NCI-H82 (cell line): Measurements from ENCODE around the gene C10orf62.
"Not testable (repeated sequence)": the region's sequence is repeated elsewhere in the genome, so short reads cannot be mapped to it uniquely, and the experiment has no call there.

ENCODE experiments used
- DNase-seq: peaks from one replicate; lab custom pipeline; 2025; lab: John Stamatoyannopoulos, UW

The C10orf62 gene

DNA sequence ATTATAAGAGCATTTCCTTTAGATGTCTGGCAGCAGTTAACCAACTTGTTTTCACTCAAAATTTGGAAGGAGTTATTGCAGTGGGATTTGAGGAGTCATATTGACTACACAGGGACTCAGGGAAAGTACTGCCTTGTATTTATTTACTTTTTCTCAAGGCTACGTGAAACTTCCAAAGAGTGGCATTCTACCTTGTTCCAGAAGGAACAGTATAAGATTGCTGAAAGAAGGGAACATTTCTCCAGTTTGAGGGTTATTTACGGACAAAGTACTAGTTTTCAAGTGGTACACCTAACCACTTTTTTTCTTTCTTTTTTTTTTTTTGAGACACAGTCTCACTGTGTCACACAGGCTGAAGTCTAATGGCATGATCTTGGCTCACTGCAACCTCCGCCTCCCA, 38.7 kb downstream of the C10orf62 start:
- DNase-seq = no peak

GRCh38 chr10:97629289-97629688, 39.8 kb downstream of the C10orf62 start:
- no peak for DNase-seq

GRCh38 chr10:97631098-97631497, 41.6 kb downstream of the C10orf62 start:
- DNase-seq = no peak

DNA sequence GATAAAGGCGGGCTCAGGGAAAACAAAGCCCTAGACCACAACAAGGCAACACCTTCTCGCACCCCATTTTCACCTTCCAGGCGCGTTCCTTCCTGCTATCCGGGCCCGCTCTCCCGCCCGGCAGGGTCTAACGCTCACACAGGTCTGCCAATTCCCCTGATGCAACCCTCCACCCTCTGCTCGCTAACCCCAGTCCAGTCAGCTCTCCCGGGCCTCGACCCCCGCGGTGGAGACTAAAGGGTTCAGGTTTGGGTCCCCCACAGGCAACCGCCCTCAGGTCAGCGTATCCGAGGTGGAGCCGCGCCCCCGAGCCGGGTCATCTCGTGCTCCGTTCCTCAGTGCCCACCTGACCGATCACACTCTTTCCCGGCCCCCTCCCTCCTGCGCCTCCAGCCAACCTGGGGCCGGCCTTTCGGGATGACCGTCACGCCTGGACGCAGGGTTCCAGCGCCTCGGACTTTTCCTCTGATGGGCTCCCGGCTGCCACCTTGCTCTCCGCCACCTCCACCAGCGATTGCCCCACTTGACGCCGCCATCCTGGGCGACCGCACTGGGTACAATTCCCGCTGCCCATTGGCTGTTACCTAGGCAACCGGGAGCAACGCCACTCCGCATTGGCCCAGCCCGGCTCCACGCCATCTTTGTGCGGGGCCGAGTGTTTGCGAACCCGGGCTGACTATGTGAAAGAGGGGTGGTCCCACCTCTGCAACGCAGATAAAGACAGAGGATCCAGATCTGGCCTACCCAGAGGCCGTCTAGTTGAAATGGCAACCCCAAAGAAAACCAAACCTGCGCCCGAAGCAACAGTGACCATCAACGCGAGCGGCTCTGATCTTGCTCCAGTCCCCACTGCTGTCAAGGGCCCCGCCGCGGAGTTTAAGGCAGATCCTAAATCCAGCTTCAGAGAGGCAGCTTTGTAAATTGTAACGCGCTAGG, 43.7 kb downstream of the C10orf62 start, which contains the start of gene MORN4:
Gene MORN4, minus strand, starts transcription at position 552 of the 936 bp plus-strand sequence. CDS start 13,847 bp downstream, outside the sequence.
- DNase-seq = peak; percentile 95

DNA sequence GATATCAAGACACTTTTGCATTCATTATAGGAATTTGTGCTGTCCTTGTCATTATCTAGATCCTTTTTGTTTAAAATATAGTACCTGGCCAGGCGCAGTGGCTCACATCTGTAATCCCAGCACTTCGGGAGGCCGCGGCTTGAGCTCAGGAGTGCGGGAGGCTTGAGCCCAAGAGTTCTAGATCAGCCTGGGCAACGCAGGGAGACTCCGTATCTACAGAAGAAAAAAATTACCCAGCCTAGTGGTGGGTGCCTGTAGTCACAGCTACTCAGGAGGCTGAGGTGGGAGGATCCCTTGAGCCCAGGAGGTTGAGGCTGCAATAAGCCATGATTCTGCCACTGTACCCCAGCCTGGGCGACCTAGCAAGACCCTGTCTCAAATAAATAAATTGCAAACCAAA, 44.4 kb downstream of the C10orf62 start:
- peak; percentile 42 for DNase-seq

DNA sequence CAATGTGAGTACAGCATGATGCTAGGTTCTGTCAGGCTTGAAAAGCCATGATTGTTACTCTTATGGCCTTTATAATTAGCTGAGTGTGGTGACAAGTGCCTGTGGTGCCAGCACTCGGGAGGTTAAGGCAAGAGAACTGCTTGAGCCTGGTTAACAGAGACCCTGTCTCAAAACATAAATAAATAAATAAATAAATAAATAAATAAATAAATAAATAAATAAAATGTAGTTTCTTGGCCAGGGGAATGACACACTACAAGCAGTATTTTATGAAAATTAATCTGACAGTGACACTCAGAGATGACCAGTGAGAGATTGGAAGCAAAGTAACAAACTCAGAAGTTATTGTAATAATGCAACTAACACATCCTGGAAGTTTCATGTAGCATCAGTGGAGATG, 46.1 kb downstream of the C10orf62 start:
- DNase-seq = no peak

DNA sequence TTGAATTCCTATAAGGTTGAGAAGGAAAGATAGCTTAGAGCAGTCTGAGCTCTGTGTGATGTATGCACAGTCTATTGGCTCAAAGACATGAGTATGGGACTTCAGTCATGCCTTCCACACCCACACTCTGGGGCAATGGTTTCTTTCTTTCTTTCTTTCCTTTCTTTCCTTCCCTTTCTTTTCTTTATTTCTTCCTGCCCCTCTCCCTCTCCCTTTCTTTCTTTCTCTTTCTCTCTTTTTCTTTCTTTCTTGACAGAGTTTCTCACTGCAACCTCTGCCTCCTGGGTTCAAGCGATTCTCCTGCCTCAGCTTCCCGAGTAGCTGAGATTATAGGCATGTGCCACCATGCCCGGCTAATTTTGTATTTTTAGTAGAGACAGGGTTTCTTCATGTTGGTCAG, 49.6 kb downstream of the C10orf62 start:
- DNase-seq = not testable (repeated sequence)

- peak; percentile 99 for DNase-seq
Measured at GRCh38 chr10:97640174-97640867, 50.8 kb downstream of the C10orf62 start, which contains the start of gene PI4K2A. Gene PI4K2A, plus strand, starts transcription at chr10:97640671. Its CDS starts 72 bp downstream, at chr10:97640743.
